Measurements from ENCODE around the gene CADPS2.
"Not testable (repeated sequence)": the region's sequence is repeated elsewhere in the genome, so short reads cannot be mapped to it uniquely, and the experiment has no call there.

CADPS2 gene

DNA sequence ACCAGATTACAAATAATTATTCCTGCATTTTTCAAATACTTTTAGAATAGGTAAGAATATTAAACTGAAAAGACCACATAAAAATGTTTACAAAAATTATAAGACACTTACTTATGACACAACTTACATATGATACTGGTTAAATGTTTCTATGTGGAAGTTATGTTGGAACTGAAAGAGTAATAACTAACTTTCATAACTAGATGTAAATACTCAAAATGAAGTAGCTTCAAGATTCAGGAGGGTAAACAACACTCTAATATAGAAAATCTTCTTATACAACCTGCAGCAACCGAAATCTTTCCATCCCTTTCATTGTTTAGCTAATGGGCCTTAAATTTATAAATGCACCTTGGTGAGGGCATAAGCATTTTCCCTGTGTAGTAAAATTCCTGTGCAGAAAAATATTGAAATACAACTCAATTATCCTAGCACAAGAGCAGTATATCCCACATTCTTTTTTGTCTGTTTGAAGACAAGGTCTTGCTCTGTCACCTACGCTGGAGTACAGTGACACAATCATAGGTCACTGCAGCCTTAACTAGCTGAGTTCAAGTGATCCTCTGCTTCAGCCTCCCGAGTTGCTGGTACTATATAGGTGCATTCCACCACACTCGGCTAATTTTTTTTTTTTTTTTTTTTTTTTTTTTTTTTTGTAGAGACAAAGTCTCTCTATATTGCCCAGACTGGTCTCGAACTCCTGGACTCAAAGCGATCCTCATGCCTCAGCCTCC, 168.7 kb downstream of the CADPS2 start:
- in situ Hi-C loops (cut with MboI; ENCODE audit: low sequenced_read_pairs), result no loop called here

DNA sequence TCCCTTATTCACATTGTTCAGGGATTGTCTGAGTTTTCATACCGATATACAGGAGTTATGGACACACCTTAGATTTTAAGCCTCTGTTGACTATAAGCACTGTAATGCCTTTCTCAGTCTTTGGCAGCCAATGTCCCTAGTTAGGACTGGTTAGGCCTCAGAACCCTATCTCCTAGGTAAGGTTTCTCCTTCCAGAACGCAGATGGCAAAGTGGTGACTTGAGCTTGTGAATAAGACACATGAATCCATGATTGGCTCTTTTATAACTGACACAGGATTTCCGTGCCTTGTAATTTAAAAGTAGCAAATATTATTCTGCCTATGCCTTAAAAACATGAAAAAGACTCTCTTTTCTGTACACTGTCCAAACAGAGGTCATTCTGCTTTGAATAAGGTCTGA, 171.1 kb downstream of the CADPS2 start:
- in situ Hi-C loops (cut with MboI; ENCODE audit: low sequenced_read_pairs), result no loop called here

DNA sequence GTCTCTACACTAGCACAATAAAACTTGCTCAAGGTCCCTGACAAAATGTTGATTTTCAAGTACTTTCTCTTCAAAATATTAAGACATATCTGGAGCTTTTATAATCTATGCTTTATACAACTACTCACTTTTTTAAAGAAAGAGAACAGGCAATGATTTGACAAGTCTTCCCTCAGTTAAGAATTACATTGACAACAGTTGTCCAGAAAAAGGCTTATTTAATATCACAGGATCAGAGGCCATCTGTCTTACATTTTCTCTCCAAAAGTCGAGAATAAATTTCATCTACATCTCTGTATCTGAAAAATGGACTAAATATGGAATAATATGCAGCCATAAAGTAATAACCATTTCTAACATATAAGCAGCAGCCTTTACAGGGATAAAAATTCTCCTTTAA, 175.3 kb downstream of the CADPS2 start:
- in situ Hi-C loops (cut with MboI; ENCODE audit: low sequenced_read_pairs), result no loop called here

DNA sequence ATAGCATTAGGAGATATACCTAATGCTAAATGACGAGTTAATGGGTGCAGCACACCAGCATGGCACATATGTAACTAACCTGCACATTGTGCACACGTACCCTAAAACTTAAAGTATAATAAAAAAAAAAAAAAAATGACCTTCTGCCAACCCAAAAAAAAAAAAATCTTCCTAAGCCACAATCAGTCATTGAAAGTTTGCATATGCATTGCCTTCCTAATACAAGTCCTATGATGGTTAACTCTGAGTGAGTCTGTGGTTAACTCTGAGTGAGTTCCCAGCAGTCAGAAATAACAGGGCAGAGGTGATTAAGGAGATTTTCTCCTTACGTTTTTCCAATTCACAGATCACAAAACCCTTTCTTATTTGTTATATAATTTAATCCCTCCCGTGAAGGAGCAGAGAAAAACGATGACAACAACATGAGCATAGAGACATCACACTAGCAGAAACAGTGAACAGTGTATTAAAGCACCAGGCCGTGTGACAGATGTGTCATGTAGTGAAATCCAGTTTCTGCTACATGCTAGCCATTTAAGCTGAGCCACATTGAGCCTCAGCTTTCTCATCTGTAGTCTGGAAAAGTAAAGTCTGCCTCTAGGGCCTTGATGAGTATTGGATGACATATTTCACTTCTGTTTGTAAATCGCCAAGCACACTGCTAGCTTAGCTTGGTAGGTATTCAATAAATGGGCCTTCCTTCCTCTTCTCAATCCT, 176.2 kb downstream of the CADPS2 start:
- in situ Hi-C loops (cut with MboI; ENCODE audit: low sequenced_read_pairs), result no loop called here

DNA sequence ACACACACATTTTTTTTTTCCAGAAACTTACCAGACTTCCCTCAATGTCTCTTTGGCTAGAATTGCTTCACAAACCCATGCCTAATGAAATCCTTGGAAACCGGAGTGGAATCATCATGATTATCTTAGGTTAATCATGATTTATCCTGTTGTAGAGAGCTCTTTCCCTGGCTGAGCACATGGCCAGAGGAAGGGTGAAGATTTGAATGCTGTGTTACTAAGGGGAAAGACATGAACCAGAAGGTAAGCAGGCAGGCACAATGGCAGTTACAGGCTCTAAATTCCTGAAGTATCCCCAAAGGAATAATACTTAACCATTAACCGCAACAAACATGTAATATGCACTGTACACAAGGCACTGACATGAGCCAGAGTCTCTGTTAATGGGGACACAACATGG, 179.4 kb downstream of the CADPS2 start:
- in situ Hi-C loops (cut with MboI; ENCODE audit: low sequenced_read_pairs), result no loop called here

DNA sequence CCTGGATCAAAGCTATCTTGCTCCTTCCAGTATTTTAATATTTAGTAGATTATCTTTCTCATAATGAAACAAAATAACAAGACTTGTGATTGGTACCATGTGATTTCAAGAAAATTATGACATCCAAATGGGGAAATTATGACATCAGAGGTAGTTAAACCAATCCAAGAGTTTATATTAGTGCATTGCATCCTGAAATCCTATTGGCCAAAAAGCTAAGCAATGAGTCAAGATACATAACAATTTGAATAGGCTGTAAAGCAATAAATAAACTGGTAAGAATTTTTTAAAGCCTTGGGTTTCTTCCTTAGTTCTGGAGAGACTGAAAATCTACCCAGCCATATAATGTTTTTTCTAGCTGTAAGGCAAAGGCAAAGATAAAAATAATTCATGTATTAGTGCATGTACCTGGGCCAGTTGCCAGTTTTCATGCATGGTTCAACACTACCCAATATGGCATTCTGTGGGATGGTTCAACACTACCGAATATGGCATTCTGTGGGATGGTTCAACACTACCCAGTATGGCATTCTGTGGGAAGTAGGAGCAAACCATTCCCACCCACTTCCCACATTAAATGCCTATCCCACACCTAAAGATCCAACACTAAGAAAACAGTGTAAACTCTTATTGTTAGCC, 183.3 kb downstream of the CADPS2 start, which contains the start of gene RNF148:
RNF148 (minus strand) TSS at position 51 of the 639 bp plus-strand sequence. CDS start 172 bp downstream, outside the sequence.
- in situ Hi-C loops (cut with MboI; ENCODE audit: low sequenced_read_pairs), result no loop called here

DNA sequence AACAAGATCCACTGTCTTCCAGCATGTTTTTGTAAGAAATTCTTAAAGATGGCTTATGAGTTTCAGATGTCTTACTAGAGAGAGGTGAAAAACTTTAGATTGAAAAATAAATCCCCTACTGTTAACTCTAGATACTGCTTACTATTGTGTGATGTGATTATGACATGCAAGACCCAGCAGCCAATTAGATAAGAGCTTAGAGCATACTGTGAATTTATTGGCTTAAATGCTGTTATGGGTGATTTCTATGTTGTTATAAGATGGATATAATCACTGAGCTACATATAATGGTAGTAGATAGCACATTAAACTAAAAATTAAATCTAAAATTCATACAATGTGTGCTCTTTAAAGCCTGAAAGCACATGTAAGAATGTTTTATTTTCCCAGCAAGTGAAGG, 187.2 kb downstream of the CADPS2 start, which contains the start of gene RNF133:
RNF133 (minus strand) TSS at position 101 of the 400 bp plus-strand sequence. CDS start 199 bp downstream, outside the sequence.
- in situ Hi-C loops (cut with MboI; ENCODE audit: low sequenced_read_pairs), result no loop called here

DNA sequence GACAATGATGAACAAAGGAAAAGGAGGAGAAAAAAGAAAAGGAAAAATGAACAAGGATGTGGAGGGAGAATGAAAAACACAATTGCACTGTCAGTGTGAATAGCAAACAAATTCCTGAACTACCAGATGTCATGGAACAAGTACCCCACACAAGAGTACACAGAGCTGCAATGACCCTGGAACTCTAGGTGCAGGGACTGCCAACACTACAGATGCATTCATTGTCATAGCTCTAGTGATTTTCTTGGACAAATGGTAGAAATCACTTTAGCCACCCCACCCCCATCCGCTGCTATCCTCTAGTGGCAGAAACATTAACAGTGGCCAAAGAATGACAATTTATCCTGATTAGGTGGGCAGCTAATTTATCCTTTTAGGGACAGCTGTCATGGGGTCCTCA, 190.4 kb downstream of the CADPS2 start:
- in situ Hi-C loops (cut with MboI; ENCODE audit: low sequenced_read_pairs), result no loop called here

DNA sequence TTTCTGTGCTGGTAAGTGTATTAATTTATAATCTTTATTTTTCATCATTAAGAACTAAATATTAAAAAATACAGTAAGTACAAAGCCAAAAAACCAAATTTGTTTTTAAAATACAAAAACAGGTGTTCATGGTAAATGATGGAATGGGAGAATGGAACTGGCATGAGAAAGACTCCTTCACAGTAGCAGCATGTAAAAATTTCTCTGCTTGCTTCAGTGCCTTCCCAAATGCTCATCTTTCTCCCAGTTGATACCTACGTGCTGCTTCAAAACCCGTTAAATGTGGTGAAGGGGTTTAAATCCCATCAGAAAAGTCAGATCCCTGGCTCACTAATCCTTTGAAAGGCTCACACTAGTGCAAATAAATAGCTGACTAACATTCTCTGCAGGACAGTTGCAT, 191.6 kb downstream of the CADPS2 start:
- in situ Hi-C loops (cut with MboI; ENCODE audit: low sequenced_read_pairs), result no loop called here

DNA sequence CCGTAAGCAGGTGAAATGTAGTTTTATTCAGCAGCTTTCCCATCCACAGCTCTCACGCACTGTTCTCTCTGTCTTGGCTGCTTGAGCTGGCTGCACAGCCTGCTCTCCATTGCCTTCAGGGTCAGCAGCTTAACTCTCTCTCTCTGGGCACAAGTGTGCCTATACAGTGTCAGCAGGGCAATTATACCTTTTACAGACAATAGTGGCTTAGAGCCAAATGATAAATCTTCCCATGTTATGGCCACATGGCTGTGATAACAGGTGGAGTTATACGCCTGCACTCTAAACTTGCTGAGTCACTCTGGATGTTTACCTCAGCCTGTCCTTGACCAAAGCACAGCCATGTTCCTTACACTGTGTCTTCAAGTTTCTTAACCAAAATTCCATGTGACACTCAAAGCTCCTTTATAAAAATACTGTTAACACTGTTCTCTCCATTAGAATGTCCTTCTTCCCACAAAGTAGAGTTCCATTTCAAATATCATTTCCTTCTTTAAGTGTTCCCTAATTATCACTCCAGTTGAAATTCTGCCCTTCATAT, 193.4 kb downstream of the CADPS2 start:
- in situ Hi-C loops (cut with MboI; ENCODE audit: low sequenced_read_pairs), result no loop called here

DNA sequence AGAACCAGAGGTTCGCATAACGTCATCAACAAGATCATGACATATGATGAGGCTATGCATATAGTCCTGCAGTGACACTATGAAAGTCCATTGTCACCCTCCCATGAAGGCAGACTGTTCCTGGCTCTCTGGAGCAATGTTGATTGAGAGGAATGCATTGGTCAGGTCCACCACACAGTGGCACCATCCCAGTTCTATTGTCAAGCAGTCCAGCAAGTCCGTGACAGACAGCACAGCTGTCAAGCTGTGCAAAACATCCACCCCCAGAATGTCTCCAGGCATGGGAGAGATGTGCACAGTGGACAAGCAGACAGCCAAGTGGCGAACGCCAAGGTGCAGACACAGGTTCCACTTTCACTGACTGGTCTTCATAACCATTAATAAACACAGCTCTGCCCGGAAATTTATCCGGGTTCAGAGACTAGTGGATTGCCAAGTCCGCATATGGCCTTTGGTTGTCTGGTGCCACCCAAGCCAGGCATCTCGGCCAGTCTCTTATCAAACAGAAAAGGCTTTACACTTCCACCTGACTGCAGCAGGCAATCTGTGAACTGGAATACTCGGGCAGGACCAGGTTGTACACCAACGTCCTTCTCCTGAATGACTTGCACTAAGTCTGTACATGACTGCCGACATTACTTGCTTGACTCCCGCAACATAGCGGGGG, 194.6 kb downstream of the CADPS2 start:
- in situ Hi-C loops (cut with MboI; ENCODE audit: low sequenced_read_pairs), result no loop called here

DNA sequence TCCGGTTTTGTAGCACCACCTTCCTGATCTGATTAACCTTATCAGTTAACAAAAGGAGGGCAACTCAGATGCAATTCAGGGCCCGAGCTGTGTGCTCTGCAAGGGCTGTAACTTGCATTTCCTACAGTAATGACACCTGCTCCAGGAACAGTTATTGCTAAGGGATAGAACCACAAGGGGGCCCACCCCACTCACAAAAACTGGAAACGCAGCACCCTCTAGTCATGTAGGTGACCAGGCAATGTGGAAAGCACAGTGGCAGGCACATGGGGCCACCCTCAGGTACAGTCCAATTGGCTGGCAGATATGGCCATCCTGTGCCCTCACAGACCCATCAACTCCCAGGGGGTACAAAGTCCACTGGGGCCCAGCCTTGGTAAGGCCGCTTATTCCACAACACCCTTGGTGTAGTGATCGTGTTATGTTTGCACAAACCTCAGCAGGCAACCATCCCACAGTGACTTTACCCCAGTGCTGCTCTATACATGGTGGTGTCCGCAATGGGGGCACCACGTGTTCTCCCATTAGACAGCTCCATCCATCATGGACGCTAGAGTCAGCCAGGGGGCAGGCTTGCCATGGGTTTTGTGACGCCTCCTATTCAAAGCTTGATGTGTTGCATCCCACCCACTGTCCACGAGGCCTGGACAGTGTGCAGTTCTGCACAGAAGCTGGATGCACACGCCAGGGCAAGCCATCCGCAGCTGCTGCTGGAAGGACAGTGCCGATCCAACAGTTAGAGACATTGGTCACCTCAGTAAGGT, 196.7 kb downstream of the CADPS2 start:
- in situ Hi-C loops (cut with MboI; ENCODE audit: low sequenced_read_pairs), result no loop called here

DNA sequence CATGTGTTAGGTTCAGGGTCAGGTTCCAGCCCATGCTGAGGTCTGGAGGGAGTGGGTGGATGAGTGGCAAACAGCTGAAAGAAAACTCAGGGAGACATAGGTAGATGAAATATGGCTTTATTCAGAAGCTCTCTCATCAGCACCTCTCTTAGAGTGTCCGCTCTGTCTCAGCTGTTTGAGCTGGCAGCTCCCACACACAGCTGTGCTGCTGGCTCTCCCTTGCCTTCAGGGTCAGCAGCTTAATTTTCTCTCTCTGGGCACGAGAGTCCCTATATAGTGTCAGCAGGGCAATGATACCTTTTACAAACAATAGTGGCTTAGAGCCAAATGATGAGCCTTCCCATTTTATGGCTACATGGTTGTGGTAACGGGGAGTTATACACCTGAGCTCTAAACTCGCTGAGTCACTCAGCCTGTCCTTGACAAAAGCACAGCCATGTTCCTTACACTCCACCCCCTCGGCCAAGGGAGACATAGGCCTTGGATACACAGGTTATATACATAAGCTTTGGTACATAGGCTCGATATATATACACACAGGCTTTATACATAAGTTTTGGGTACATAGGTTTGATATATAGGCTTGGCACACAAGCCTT, 197.8 kb downstream of the CADPS2 start:
- in situ Hi-C loops (cut with MboI; ENCODE audit: low sequenced_read_pairs), result no loop called here

DNA sequence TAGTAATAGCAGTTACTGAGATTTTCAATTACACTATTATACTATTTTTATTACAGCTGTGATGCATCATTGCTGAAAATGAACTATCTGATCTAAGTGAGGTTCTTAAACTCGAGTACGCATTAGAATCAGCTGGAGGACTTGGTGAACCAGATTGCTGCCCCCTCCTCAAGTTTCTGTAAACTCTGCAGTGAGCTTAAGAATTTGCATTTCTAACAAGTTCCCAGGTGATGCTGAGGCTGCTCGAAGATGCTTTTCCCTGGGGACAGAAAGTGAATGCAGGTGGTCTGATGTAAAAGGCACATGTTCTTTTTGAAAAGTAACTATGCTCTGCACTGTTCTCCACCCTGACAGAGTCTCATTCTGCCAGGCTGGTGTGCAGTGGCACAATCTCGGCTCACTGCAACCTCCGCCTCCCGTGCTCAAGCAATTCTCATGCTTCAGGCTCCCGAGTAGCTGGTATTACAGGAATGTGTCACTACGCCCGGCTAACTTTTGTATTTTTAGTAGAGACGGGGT, 199.8 kb downstream of the CADPS2 start:
- in situ Hi-C loops (cut with MboI; ENCODE audit: low sequenced_read_pairs), result no loop called here

DNA sequence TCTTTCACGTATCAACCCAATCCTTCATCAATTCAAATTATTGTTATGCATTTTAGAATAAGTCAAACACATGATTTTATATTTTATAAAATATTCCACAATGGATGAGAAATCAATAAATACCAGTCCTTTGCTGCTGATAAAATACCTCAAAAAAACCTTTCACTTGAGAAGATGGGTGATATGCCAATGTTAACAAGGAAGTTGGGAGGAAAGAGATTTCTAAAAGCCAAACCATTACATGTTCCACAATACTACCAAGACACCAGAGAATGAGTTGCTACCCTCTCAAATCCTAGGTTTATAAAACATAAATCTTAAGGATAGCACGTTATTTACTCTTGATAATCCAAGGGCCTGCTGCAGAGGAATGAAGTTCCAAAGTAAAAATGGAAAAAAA, 201.8 kb downstream of the CADPS2 start:
- in situ Hi-C loops (cut with MboI; ENCODE audit: low sequenced_read_pairs), result no loop called here

DNA sequence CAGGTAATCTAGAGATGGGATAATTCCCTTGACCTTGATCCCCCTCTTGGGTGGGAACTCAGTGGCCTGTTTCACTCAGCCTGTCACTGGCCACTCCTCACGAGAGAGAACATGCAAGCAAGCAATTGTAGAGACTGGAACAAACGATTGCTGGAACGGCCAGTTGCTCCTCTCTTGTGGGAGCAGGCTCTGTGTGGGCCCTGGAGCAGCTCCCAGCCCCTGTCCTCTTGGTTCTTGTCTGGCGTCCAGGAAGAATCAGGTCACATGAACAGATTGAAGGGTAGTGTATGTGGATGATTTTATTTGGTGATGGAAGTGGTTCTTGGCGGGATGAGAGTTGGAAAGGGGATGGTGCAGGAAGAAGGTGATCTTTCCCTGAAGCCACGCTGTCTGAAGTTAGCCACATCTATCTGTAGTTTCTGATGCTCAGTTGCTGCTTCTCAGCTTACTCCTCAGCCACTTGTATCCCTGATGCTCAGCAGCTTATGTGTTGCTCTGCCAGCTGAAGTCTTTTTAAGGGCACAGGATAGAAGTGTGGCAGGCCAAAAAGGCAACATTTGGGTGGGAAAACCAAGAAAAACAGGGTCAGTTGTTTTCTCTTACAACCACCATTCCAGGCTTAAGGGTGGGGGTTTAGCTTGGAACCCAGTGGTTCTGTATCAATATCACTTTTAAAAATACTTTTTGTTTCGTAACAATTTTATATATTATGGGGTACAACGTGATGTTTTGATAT, 203.3 kb downstream of the CADPS2 start:
- in situ Hi-C loops (cut with MboI; ENCODE audit: low sequenced_read_pairs), result no loop called here

DNA sequence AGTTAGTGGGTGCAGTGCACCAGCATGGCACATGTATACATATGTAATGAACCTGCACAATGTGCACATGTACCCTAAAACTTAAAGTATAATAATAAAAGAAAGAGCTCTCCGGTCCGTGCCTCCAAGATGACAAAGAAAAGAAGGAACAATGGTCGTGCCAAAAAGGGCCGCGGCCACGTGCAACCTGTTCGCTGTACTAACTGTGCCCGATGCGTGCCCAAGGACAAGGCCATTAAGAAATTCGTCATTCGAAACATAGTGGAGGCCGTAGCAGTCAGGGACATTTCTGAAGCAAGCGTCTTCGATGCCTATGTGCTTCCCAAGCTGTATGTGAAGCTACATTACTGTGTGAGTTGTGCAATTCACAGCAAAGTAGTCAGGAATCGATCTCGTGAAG, 205.1 kb downstream of the CADPS2 start:
- in situ Hi-C loops (cut with MboI; ENCODE audit: low sequenced_read_pairs), result not testable (repeated sequence)

DNA sequence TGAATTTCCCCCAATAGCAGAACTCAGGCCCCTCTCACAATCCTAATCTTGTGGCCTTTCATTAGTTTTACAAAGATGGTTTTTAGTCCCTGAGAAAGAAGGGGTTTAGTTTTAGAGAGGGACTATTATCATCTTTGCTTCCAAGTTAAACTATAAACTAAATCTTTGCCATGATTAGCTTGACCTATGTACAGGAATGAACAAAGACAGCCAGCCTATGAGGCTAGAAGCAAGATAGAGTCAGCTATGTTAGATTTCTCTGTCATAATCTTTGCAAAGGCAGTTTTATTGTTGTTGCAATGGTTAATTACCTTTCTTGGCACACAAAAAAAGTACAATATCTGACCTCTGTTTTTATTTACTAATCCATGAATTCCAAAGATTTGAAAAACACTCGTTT, 206.4 kb downstream of the CADPS2 start:
- in situ Hi-C loops (cut with MboI; ENCODE audit: low sequenced_read_pairs), result no loop called here

DNA sequence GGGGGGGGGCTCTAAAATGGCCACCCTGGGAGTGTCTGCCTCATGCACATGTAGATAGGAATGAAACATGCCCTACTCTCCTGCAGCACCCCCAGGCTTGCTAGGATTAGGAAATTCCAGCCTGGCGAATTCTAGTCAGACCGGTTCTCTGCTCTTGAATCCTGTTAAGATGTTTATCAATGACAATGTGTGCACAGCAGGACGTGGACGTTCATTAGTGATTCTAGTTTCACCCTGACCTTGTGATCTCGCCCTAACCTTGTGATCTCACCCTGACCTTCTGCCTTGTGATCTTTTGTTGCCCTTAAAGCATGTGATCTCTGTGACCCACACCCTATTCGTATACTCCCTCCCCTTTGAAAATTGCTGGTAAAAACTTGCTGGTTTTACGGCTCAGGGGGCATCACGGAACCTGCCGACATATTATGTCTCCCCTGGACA, 207.0 kb downstream of the CADPS2 start:
- in situ Hi-C loops (cut with MboI; ENCODE audit: low sequenced_read_pairs), result not testable (repeated sequence)

Data from HL-60/S4 (cell line).